HG03354 (cell line): ENCODE results near the gene FAM222A.

Experiments
- ATAC-seq: cut with Tn5 transposase; IDR thresholded peaks from one replicate; pipeline ENCODE4 v1.9.1; 2021; ENCODE audit warnings: mild to moderate bottlenecking; ENCODE audit not compliant: unreplicated experiment, poor library complexity, severe bottlenecking

Gene FAM222A

GRCh38 chr12:109813810-109814416 is 100.3 kb downstream of the FAM222A start:
- ATAC-seq, result no peak

- ATAC-seq, result no peak
These were observed 101.0 kb downstream of the FAM222A start for GRCh38 chr12:109814600-109815150.

- ATAC-seq, result no peak
These were observed 101.6 kb downstream of the FAM222A start for GRCh38 chr12:109815225-109815624.

- no peak for ATAC-seq
These were observed 102.4 kb downstream of the FAM222A start for GRCh38 chr12:109815757-109816617.

- ATAC-seq, result no peak
These were observed 103.2 kb downstream of the FAM222A start for GRCh38 chr12:109816870-109817269.

- ATAC-seq, result no peak
These were observed 104.1 kb downstream of the FAM222A start for GRCh38 chr12:109817627-109818231.

- ATAC-seq, result no peak
These were observed 104.6 kb downstream of the FAM222A start for GRCh38 chr12:109818253-109818652.

GRCh38 chr12:109818905-109819500 is 105.4 kb downstream of the FAM222A start:
- ATAC-seq, result no peak
